GM23338 (cell line): Measurements from ENCODE around the gene NSMCE1. TPM values are rescaled to one million over a fixed set of nuclear protein-coding genes. Genes with fewer than 3 reads are reported as not detected.

Source experiments
- ATAC-seq: fragments of 200-7000 bp; cut with Tn5 transposase; 3 replicates; pipeline ENCODE4 v1.9.1; 2020
- DNase-seq: peaks from one replicate; pipeline ENCODE4 v3.0.0-alpha.2; 2015; ENCODE audit warnings: low spot score
- H2AFZ ChIP-seq: fragments of 200-600 bp; sonication (generic); 2 replicates; pipeline ENCODE4 v1.8.0; 2016; ENCODE audit warnings: antibody characterized with exemption, mild to moderate bottlenecking, moderate library complexity
- H3F3A ChIP-seq: fragments of 200-600 bp; sonication (generic); replicated peaks from 2 replicates; pipeline ENCODE4 v1.8.0; 2017; ENCODE audit warnings: antibody characterized with exemption, mixed run types, low read depth
- H3K27ac ChIP-seq: fragments of 200-600 bp; sonication (generic); 2 replicates; pipeline ENCODE4 v1.6.1; 2016; ENCODE audit warnings: low read depth
- H3K27me3 ChIP-seq: fragments of 200-600 bp; sonication (generic); 2 replicates; pipeline ENCODE4 v1.8.0; 2016; ENCODE audit warnings: mild to moderate bottlenecking, mixed run types, moderate library complexity; ENCODE audit not compliant: insufficient read depth
- H3K36me3 ChIP-seq: fragments of 200-600 bp; sonication (generic); 2 replicates; pipeline ENCODE4 v1.8.0; 2016; ENCODE audit warnings: mild to moderate bottlenecking; ENCODE audit not compliant: insufficient read depth
- H3K4me1 ChIP-seq: fragments of 200-600 bp; sonication (generic); 2 replicates; pipeline ENCODE4 v1.8.0; 2016; ENCODE audit warnings: mild to moderate bottlenecking, moderate library complexity; ENCODE audit not compliant: insufficient read depth
- H3K4me2 ChIP-seq: fragments of 200-600 bp; sonication (generic); 2 replicates; pipeline ENCODE4 v1.7.1; 2017; ENCODE audit warnings: mixed run types
- H3K4me3 ChIP-seq: fragments of 200-600 bp; sonication (generic); 2 replicates; pipeline ENCODE4 v1.6.1; 2016; ENCODE audit warnings: mixed run types
- H3K79me2 ChIP-seq: fragments of 200-600 bp; sonication (generic); replicated peaks from 2 replicates; pipeline ENCODE4 v1.8.0; 2017; ENCODE audit warnings: mild to moderate bottlenecking; ENCODE audit not compliant: insufficient read depth
- H3K9me2 ChIP-seq: fragments of 200-600 bp; sonication (generic); 2 replicates; pipeline ENCODE4 v1.8.0; 2017; ENCODE audit not compliant: insufficient read depth
- H4K20me1 ChIP-seq: fragments of 200-600 bp; sonication (generic); replicated peaks from 2 replicates; pipeline ENCODE4 v1.8.0; 2017; ENCODE audit warnings: mild to moderate bottlenecking; ENCODE audit not compliant: insufficient read depth
- H3K27ac Mint-ChIP-seq: 2 replicates; pipeline ENCODE4 v1.8.0; 2020; ENCODE audit warnings: inconsistent platforms, mild to moderate bottlenecking, moderate library complexity, mixed read lengths
- H3K27me3 Mint-ChIP-seq: 3 replicates; pipeline ENCODE4 v1.8.0; 2022; ENCODE audit warnings: low read depth, mild to moderate bottlenecking, moderate library complexity, mixed read lengths, inconsistent platforms; ENCODE audit not compliant: insufficient read depth, poor library complexity
- H3K36me3 Mint-ChIP-seq: 3 replicates; pipeline ENCODE4 v1.8.0; 2021; ENCODE audit warnings: low read depth, mild to moderate bottlenecking, inconsistent platforms, moderate library complexity, mixed read lengths
- H3K4me1 Mint-ChIP-seq: 3 replicates; pipeline ENCODE4 v1.8.0; 2020; ENCODE audit warnings: mild to moderate bottlenecking, inconsistent platforms, mixed read lengths
- H3K4me3 Mint-ChIP-seq: 3 replicates; pipeline ENCODE4 v1.8.0; 2021; ENCODE audit warnings: moderate library complexity, mild to moderate bottlenecking, inconsistent platforms, mixed read lengths
- H3K9me3 Mint-ChIP-seq: 3 replicates; pipeline ENCODE4 v1.8.0; 2020; ENCODE audit warnings: moderate library complexity, mild to moderate bottlenecking, inconsistent platforms, mixed read lengths
- CREB1 ChIP-seq: fragments of 250-450 bp; sonication (Bioruptor Pico); IDR thresholded peaks from 2 replicates; pipeline ENCODE4 v1.5.0; 2020; ENCODE audit warnings: low read depth, mild to moderate bottlenecking, moderate library complexity
- EZH2 ChIP-seq: fragments of 200-600 bp; sonication (generic); IDR thresholded peaks from one replicate; pipeline ENCODE4 v1.8.0; 2017; ENCODE audit warnings: antibody characterized with exemption, mild to moderate bottlenecking, low read depth; ENCODE audit not compliant: unreplicated experiment
- EZH2phosphoT487 ChIP-seq: fragments of 200-600 bp; sonication (generic); IDR thresholded peaks from one replicate; pipeline ENCODE4 v1.8.1; 2018; ENCODE audit warnings: antibody characterized with exemption; ENCODE audit not compliant: unreplicated experiment
- JUNB ChIP-seq: IDR thresholded peaks from one replicate; pipeline ENCODE4 v1.6.1; 2016; ENCODE audit warnings: antibody characterized with exemption; ENCODE audit not compliant: unreplicated experiment
- NANOG ChIP-seq: IDR thresholded peaks from 2 replicates; pipeline ENCODE4 v1.6.1; 2016; ENCODE audit warnings: antibody characterized with exemption, borderline replicate concordance
- POLR2AphosphoS5 ChIP-seq: IDR thresholded peaks from 2 replicates; pipeline ENCODE4 v1.6.1; 2016; ENCODE audit warnings: antibody characterized with exemption, low read depth
- STAT1 ChIP-seq: IDR thresholded peaks from one replicate; pipeline ENCODE4 v1.6.1; 2016; ENCODE audit warnings: antibody characterized with exemption; ENCODE audit not compliant: unreplicated experiment
- ZNF114 ChIP-seq: fragments of 250-450 bp; sonication (Bioruptor Pico); IDR thresholded peaks from 2 replicates; pipeline ENCODE4 v1.5.0; 2020; ENCODE audit warnings: mild to moderate bottlenecking, moderate library complexity
- ZNF331 ChIP-seq: fragments of 250-450 bp; sonication (Bioruptor Pico); IDR thresholded peaks from 2 replicates; pipeline ENCODE4 v1.5.0; 2020; ENCODE audit warnings: low read depth, mild to moderate bottlenecking, moderate library complexity
- polyA plus RNA-seq: library from polyadenylated mRNA; unstranded; fragments of >200 nt; fragmentation: Nextera tagmentation; extraction: Ambion mirVana; gene quantifications from 2 replicates; pipeline ENCODE4 v1.2.1, GENCODE V29; 2016
- total RNA-seq: library from RNA; depleted of rRNA; stranded (reverse); fragments of >200 nt; shearing (Covaris generic); gene quantifications from 2 replicates; pipeline ENCODE4 v1.2.3, GENCODE V29; 2014
- TF ChIP-seq, protein P1 (sequence below): fragments of 250-450 bp; sonication (Bioruptor Pico); IDR thresholded peaks from 2 replicates; pipeline ENCODE4 v1.5.0; 2020; ENCODE audit warnings: mild to moderate bottlenecking, moderate library complexity
- TF ChIP-seq, protein P2 (sequence below): IDR thresholded peaks from 2 replicates; pipeline ENCODE4 v1.6.1; 2016; ENCODE audit warnings: antibody characterized with exemption
- TF ChIP-seq, protein P3 (sequence below): IDR thresholded peaks from one replicate; pipeline ENCODE4 v1.6.1; 2018; ENCODE audit warnings: antibody characterized with exemption; ENCODE audit not compliant: unreplicated experiment
- TF ChIP-seq, protein P4 (sequence below), 2 experiments: fragments of 200-600 bp in 1 of 2; sonication (generic) in 1 of 2; conservative IDR thresholded peaks; 2 replicates each; pipeline versions ENCODE4 v1.5.1 to v1.6.1; 2016 to 2017; ENCODE audit warnings: antibody characterized with exemption in 2 of 2, low read depth in 2 of 2, mild to moderate bottlenecking in 2 of 2, moderate library complexity in 1 of 2

The NSMCE1 gene
- total and polyA plus RNA-seq, 2 experiments from 2014 or later: 30.6 to 50.8 TPM

DNA sequence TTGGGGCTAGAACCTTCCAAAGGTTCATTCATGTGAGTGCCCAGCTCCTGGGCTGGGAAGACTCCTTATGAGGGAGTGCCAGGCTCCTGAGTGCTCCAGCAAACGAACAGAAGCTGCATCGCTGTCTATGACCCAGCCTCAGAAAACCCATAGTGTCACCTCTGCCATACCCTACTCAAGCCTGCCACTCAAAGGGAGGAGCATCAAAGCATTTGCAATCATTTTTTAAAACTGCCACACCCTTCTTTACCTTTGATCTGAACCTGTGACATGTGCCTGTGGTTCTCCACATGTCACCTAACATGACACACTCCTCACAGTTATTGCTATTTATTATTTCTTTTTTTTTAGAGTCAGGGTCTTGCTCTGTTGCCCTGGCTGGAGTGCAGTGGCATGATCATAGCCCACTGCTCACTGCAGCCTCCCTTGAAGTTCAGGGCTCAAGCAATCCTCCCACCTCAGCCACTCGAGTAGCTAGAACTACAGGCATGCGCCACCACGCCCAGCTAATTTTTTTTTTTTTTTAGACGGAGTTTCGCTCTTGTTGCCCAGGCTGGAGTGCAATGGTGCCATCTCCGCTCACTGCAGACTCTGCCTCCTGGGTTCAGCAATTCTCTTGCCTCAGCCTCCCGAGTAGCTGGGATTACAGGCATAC is 72.5 kb downstream of the NSMCE1 start:
- Histone ChIP-seq H3K79me2 (no peaks in the 10 kb centered on the region), H3K9me2 (no peaks in the 10 kb centered on the region), H3K27ac (no peak overlapping the region), H3K4me3 (no peak overlapping the region), H3K27me3 (no peaks in the 10 kb centered on the region), H3K4me2 (no peak overlapping the region), H3K4me1 (no peaks in the 10 kb centered on the region), H4K20me1 (no peaks in the 10 kb centered on the region), H3F3A (no peaks in the 10 kb centered on the region), H3K36me3 (no peaks in the 10 kb centered on the region), H2AFZ (no peak overlapping the region)
- TF ChIP-seq EZH2phosphoT487: no peak
- no peak for TF ChIP-seq STAT1
- TF ChIP-seq, protein P1, sequence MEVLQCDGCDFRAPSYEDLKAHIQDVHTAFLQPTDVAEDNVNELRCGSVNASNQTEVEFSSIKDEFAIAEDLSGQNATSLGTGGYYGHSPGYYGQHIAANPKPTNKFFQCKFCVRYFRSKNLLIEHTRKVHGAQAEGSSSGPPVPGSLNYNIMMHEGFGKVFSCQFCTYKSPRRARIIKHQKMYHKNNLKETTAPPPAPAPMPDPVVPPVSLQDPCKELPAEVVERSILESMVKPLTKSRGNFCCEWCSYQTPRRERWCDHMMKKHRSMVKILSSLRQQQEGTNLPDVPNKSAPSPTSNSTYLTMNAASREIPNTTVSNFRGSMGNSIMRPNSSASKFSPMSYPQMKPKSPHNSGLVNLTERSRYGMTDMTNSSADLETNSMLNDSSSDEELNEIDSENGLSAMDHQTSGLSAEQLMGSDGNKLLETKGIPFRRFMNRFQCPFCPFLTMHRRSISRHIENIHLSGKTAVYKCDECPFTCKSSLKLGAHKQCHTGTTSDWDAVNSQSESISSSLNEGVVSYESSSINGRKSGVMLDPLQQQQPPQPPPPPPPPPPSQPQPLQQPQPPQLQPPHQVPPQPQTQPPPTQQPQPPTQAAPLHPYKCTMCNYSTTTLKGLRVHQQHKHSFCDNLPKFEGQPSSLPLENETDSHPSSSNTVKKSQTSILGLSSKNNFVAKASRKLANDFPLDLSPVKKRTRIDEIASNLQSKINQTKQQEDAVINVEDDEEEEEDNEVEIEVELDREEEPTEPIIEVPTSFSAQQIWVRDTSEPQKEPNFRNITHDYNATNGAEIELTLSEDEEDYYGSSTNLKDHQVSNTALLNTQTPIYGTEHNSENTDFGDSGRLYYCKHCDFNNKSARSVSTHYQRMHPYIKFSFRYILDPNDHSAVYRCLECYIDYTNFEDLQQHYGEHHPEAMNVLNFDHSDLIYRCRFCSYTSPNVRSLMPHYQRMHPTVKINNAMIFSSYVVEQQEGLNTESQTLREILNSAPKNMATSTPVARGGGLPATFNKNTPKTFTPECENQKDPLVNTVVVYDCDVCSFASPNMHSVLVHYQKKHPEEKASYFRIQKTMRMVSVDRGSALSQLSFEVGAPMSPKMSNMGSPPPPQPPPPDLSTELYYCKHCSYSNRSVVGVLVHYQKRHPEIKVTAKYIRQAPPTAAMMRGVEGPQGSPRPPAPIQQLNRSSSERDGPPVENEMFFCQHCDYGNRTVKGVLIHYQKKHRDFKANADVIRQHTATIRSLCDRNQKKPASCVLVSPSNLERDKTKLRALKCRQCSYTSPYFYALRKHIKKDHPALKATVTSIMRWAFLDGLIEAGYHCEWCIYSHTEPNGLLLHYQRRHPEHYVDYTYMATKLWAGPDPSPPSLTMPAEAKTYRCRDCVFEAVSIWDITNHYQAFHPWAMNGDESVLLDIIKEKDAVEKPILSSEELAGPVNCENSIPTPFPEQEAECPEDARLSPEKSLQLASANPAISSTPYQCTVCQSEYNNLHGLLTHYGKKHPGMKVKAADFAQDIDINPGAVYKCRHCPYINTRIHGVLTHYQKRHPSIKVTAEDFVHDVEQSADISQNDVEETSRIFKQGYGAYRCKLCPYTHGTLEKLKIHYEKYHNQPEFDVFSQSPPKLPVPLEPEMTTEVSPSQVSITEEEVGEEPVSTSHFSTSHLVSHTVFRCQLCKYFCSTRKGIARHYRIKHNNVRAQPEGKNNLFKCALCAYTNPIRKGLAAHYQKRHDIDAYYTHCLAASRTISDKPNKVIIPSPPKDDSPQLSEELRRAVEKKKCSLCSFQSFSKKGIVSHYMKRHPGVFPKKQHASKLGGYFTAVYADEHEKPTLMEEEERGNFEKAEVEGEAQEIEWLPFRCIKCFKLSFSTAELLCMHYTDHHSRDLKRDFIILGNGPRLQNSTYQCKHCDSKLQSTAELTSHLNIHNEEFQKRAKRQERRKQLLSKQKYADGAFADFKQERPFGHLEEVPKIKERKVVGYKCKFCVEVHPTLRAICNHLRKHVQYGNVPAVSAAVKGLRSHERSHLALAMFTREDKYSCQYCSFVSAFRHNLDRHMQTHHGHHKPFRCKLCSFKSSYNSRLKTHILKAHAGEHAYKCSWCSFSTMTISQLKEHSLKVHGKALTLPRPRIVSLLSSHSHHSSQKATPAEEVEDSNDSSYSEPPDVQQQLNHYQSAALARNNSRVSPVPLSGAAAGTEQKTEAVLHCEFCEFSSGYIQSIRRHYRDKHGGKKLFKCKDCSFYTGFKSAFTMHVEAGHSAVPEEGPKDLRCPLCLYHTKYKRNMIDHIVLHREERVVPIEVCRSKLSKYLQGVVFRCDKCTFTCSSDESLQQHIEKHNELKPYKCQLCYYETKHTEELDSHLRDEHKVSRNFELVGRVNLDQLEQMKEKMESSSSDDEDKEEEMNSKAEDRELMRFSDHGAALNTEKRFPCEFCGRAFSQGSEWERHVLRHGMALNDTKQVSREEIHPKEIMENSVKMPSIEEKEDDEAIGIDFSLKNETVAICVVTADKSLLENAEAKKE (CRISPR knock-in tag): no peak
- TF ChIP-seq NANOG: no peak
- TF ChIP-seq POLR2AphosphoS5: no peak
- TF ChIP-seq, protein P2, sequence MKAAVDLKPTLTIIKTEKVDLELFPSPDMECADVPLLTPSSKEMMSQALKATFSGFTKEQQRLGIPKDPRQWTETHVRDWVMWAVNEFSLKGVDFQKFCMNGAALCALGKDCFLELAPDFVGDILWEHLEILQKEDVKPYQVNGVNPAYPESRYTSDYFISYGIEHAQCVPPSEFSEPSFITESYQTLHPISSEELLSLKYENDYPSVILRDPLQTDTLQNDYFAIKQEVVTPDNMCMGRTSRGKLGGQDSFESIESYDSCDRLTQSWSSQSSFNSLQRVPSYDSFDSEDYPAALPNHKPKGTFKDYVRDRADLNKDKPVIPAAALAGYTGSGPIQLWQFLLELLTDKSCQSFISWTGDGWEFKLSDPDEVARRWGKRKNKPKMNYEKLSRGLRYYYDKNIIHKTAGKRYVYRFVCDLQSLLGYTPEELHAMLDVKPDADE: no peak
- TF ChIP-seq, protein P3, sequence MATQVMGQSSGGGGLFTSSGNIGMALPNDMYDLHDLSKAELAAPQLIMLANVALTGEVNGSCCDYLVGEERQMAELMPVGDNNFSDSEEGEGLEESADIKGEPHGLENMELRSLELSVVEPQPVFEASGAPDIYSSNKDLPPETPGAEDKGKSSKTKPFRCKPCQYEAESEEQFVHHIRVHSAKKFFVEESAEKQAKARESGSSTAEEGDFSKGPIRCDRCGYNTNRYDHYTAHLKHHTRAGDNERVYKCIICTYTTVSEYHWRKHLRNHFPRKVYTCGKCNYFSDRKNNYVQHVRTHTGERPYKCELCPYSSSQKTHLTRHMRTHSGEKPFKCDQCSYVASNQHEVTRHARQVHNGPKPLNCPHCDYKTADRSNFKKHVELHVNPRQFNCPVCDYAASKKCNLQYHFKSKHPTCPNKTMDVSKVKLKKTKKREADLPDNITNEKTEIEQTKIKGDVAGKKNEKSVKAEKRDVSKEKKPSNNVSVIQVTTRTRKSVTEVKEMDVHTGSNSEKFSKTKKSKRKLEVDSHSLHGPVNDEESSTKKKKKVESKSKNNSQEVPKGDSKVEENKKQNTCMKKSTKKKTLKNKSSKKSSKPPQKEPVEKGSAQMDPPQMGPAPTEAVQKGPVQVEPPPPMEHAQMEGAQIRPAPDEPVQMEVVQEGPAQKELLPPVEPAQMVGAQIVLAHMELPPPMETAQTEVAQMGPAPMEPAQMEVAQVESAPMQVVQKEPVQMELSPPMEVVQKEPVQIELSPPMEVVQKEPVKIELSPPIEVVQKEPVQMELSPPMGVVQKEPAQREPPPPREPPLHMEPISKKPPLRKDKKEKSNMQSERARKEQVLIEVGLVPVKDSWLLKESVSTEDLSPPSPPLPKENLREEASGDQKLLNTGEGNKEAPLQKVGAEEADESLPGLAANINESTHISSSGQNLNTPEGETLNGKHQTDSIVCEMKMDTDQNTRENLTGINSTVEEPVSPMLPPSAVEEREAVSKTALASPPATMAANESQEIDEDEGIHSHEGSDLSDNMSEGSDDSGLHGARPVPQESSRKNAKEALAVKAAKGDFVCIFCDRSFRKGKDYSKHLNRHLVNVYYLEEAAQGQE: no peak
- no peak for TF ChIP-seq CREB1 (CRISPR knock-in tag)
- no peak for TF ChIP-seq EZH2
- no peak for TF ChIP-seq ZNF114
- TF ChIP-seq JUNB: no peak
- TF ChIP-seq, protein P4, sequence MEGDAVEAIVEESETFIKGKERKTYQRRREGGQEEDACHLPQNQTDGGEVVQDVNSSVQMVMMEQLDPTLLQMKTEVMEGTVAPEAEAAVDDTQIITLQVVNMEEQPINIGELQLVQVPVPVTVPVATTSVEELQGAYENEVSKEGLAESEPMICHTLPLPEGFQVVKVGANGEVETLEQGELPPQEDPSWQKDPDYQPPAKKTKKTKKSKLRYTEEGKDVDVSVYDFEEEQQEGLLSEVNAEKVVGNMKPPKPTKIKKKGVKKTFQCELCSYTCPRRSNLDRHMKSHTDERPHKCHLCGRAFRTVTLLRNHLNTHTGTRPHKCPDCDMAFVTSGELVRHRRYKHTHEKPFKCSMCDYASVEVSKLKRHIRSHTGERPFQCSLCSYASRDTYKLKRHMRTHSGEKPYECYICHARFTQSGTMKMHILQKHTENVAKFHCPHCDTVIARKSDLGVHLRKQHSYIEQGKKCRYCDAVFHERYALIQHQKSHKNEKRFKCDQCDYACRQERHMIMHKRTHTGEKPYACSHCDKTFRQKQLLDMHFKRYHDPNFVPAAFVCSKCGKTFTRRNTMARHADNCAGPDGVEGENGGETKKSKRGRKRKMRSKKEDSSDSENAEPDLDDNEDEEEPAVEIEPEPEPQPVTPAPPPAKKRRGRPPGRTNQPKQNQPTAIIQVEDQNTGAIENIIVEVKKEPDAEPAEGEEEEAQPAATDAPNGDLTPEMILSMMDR (conservative IDR thresholded peaks at IDR 0.05; ENCODE audit: low read depth in 2 of 2): no peak
- TF ChIP-seq ZNF331 (CRISPR knock-in tag): no peak
- peaks cover 20% of the 10 kb centered on the region for H3K9me3 Mint-ChIP-seq
- peaks cover 16% of the 10 kb centered on the region for H3K27me3 Mint-ChIP-seq
- H3K4me1 Mint-ChIP-seq: peaks cover 12% of the 10 kb centered on the region; the same call in 2 of the 3 replicates
- H3K4me3 Mint-ChIP-seq: no peak overlapping the region
- DNase-seq: no peak
- ATAC-seq: no peak
- H3K36me3 Mint-ChIP-seq: no peaks in the 10 kb centered on the region
- no peak overlapping the region for H3K27ac Mint-ChIP-seq
